ENCODE data around the gene HCN2.

The HCN2 gene

DNA sequence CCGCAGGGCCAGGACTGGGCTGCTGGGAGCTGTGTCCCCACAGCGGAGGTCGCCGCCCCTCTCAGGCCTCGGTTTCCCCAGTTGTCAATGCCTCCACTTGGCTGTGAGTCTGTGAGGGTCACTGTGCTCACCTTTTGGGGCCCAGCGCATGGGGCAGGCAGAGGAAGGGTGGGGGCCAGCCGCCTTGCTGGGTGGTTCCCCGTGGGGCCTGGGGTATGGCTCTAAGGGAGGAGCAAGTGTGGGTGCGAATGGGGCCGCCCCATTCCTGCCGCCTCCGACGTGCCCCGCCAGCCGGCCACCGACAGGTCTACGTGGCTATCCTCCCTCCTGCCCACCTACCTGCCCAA, 49.2 kb downstream of the HCN2 start (continued):
- TF ChIP-seq, protein P1, sequence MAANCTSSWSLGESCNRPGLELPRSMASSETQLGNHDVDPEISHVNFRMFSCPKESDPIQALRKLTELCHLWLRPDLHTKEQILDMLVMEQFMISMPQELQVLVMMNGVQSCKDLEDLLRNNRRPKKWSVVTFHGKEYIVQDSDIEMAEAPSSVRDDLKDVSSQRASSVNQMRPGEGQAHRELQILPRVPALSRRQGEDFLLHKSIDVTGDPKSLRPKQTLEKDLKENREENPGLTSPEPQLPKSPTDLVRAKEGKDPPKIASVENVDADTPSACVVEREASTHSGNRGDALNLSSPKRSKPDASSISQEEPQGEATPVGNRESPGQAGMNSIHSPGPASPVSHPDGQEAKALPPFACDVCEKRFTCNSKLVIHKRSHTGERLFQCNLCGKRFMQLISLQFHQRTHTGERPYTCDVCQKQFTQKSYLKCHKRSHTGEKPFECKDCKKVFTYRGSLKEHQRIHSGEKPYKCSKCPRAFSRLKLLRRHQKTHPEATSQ (tag by site-specific recombination; IDR thresholded peaks at IDR 0.05): no peak
- TF ChIP-seq, protein P2, sequence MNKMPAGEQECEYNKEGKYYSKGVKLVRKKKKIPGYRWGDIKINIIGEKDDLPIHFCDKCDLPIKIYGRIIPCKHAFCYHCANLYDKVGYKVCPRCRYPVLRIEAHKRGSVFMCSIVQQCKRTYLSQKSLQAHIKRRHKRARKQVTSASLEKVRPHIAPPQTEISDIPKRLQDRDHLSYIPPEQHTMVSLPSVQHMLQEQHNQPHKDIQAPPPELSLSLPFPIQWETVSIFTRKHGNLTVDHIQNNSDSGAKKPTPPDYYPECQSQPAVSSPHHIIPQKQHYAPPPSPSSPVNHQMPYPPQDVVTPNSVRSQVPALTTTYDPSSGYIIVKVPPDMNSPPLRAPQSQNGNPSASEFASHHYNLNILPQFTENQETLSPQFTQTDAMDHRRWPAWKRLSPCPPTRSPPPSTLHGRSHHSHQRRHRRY (tag by site-specific recombination; IDR thresholded peaks at IDR 0.05): no peak
- TF ChIP-seq, protein P3, sequence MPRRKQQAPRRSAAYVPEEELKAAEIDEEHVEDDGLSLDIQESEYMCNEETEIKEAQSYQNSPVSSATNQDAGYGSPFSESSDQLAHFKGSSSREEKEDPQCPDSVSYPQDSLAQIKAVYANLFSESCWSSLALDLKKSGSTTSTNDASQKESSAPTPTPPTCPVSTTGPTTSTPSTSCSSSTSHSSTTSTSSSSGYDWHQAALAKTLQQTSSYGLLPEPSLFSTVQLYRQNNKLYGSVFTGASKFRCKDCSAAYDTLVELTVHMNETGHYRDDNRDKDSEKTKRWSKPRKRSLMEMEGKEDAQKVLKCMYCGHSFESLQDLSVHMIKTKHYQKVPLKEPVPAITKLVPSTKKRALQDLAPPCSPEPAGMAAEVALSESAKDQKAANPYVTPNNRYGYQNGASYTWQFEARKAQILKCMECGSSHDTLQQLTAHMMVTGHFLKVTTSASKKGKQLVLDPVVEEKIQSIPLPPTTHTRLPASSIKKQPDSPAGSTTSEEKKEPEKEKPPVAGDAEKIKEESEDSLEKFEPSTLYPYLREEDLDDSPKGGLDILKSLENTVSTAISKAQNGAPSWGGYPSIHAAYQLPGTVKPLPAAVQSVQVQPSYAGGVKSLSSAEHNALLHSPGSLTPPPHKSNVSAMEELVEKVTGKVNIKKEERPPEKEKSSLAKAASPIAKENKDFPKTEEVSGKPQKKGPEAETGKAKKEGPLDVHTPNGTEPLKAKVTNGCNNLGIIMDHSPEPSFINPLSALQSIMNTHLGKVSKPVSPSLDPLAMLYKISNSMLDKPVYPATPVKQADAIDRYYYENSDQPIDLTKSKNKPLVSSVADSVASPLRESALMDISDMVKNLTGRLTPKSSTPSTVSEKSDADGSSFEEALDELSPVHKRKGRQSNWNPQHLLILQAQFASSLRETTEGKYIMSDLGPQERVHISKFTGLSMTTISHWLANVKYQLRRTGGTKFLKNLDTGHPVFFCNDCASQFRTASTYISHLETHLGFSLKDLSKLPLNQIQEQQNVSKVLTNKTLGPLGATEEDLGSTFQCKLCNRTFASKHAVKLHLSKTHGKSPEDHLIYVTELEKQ (tag by site-specific recombination; IDR thresholded peaks at IDR 0.05; ENCODE audit: borderline replicate concordance): no peak
- no peak for TF ChIP-seq PRDM1 (tag by site-specific recombination; IDR thresholded peaks at IDR 0.05)
- TF ChIP-seq ZNF843 (tag by site-specific recombination; IDR thresholded peaks at IDR 0.05): no peak
- no peak for TF ChIP-seq ZNF335 (tag by site-specific recombination; conservative IDR thresholded peaks at IDR 0.05)
- TF ChIP-seq ZNF221 (tag by site-specific recombination; IDR thresholded peaks at IDR 0.05; ENCODE audit: borderline replicate concordance): no peak
- TF ChIP-seq, protein P4, sequence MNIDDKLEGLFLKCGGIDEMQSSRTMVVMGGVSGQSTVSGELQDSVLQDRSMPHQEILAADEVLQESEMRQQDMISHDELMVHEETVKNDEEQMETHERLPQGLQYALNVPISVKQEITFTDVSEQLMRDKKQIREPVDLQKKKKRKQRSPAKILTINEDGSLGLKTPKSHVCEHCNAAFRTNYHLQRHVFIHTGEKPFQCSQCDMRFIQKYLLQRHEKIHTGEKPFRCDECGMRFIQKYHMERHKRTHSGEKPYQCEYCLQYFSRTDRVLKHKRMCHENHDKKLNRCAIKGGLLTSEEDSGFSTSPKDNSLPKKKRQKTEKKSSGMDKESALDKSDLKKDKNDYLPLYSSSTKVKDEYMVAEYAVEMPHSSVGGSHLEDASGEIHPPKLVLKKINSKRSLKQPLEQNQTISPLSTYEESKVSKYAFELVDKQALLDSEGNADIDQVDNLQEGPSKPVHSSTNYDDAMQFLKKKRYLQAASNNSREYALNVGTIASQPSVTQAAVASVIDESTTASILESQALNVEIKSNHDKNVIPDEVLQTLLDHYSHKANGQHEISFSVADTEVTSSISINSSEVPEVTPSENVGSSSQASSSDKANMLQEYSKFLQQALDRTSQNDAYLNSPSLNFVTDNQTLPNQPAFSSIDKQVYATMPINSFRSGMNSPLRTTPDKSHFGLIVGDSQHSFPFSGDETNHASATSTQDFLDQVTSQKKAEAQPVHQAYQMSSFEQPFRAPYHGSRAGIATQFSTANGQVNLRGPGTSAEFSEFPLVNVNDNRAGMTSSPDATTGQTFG (tag by site-specific recombination; IDR thresholded peaks at IDR 0.05; ENCODE audit: borderline replicate concordance): no peak

DNA sequence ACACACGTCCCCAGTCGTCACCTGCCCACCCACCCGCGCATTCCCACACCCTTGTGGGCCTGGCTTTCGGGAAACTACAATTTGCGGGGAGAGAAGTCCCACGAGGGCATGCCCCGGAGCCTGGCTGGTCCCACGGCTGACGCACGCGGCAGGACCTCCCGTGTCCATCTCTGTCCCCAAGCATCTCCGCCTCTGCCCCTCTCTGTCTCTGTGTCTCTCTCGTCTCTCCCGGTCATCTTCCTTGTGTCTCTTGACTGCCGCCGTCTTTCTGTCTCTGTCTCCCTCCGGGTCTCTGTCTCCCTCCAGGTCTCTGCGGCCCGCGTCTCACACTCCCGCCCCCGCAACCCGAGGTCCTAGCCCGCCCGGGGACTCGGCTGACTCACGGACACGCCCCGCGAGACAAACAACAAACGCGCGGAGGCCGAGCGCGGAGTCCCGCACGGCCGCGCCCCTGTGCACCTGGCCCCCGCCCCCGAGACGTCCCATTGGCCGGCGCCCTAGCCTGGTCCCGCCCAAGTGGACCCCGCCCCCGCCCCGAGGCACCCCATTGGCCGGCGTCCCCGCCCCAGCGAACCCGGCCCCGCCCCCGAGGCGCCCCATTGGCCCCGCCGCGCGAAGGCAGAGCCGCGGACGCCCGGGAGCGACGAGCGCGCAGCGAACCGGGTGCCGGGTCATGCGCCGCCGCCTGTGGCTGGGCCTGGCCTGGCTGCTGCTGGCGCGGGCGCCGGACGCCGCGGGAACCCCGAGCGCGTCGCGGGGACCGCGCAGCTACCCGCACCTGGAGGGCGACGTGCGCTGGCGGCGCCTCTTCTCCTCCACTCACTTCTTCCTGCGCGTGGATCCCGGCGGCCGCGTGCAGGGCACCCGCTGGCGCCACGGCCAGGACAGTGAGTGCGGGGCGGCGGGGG, 49.8 kb downstream of the HCN2 start, which contains the start of gene FGF22:
TSS of gene FGF22 (plus strand) at position 627 of the 908 bp plus-strand sequence. CDS start at position 674, 47 bp downstream.
- POLR2A ChIA-PET: no interaction called here
- Histone ChIP-seq H3K27ac (ENCODE audit: extremely low read depth, low read depth, low read length) (no peak within 1 kb of the TSS), H3K4me1 (ENCODE audit: control insufficient read depth, insufficient read depth, low read length) (no peaks in the 10 kb centered on the region)
- no peak for TF ChIP-seq ZNF274 (IDR thresholded peaks at IDR 0.05; ENCODE audit: low read length)
- no peak for TF ChIP-seq ZNF274 (tag by site-specific recombination; IDR thresholded peaks at IDR 0.05; ENCODE audit: borderline replicate concordance)
- no peak for TF ChIP-seq FEZF1 (tag by site-specific recombination; IDR thresholded peaks at IDR 0.05)
- TF ChIP-seq ZNF747 (tag by site-specific recombination; IDR thresholded peaks at IDR 0.05): no peak
- TF ChIP-seq GFI1B (tag by site-specific recombination; IDR thresholded peaks at IDR 0.05): no peak
- TF ChIP-seq ZBTB48 (tag by site-specific recombination; IDR thresholded peaks at IDR 0.05): no peak
- peak; percentile 63 for TF ChIP-seq SP2 (tag by site-specific recombination; IDR thresholded peaks at IDR 0.05)
- no peak for TF ChIP-seq ZNF660 (tag by site-specific recombination; IDR thresholded peaks at IDR 0.05)
- TF ChIP-seq SETDB1 (IDR thresholded peaks at IDR 0.05; ENCODE audit: insufficient read length, low read length): no peak
- no peak for TF ChIP-seq ZNF830 (tag by site-specific recombination; IDR thresholded peaks at IDR 0.05; ENCODE audit: low read depth)
- TF ChIP-seq, protein P5, sequence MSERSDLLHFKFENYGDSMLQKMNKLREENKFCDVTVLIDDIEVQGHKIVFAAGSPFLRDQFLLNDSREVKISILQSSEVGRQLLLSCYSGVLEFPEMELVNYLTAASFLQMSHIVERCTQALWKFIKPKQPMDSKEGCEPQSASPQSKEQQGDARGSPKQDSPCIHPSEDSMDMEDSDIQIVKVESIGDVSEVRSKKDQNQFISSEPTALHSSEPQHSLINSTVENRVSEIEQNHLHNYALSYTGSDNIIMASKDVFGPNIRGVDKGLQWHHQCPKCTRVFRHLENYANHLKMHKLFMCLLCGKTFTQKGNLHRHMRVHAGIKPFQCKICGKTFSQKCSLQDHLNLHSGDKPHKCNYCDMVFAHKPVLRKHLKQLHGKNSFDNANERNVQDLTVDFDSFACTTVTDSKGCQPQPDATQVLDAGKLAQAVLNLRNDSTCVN (tag by site-specific recombination; optimal IDR thresholded peaks at IDR 0.05): peak; percentile 82
- TF ChIP-seq, protein P6, sequence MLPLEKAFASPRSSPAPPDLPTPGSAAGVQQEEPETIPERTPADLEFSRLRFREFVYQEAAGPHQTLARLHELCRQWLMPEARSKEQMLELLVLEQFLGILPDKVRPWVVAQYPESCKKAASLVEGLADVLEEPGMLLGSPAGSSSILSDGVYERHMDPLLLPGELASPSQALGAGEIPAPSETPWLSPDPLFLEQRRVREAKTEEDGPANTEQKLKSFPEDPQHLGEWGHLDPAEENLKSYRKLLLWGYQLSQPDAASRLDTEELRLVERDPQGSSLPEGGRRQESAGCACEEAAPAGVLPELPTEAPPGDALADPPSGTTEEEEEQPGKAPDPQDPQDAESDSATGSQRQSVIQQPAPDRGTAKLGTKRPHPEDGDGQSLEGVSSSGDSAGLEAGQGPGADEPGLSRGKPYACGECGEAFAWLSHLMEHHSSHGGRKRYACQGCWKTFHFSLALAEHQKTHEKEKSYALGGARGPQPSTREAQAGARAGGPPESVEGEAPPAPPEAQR (tag by site-specific recombination; IDR thresholded peaks at IDR 0.05): no peak
- TF ChIP-seq ZFHX2 (tag by site-specific recombination; conservative IDR thresholded peaks at IDR 0.05): peak; percentile 86
- TF ChIP-seq ZNF530 (tag by site-specific recombination; IDR thresholded peaks at IDR 0.05; ENCODE audit: low read depth): no peak

More for the DNA sequence above, 49.8 kb downstream of the HCN2 start, which contains the start of gene FGF22:
- Histone ChIP-seq H3K36me3 (ENCODE audit: control insufficient read depth in 2 of 2, insufficient read depth in 1 of 2, low read length in 2 of 2) (no peaks in the 10 kb centered on the region), H3K4me3 (ENCODE audit: low read depth, low read length) (peak within 1 kb of the TSS; percentile 44), H3K9me3 (ENCODE audit: control insufficient read depth, insufficient read depth, low read depth, low read length) (no peaks in the 10 kb centered on the region)
- CTCF ChIA-PET: no interaction called here
